HCT116 (cell line): Measurements from ENCODE around the gene HAPLN1. TPM values are rescaled to one million over a fixed set of nuclear protein-coding genes. Genes with fewer than 3 reads are reported as not detected.

Experiments
- ATAC-seq: fragments of 200-7000 bp; cut with Tn5 transposase; 2 replicates; pipeline ENCODE4 v1.9.1; 2020; ENCODE audit warnings: mild to moderate bottlenecking, moderate library complexity
- BruUV-seq: library from RNA; stranded (reverse); fragments of 400-500 nt; replicated peaks from 2 replicates; lab custom pipeline; 2021; lab: Mats Ljungman, UMichigan
- CTCF ChIA-PET: fragments of 300-600 bp; sonication (Branson Sonifier 250); formaldehyde crosslinking; loops from one replicate; lab custom pipeline; 2021; ENCODE audit warnings: antibody characterized with exemption; lab: Charles Lee
- POLR2A ChIA-PET: fragments of 300-600, 350-600 bp; sonication (Branson Sonifier 250); formaldehyde crosslinking; loops from one replicate; lab custom pipeline; 2021; ENCODE audit warnings: antibody characterized with exemption; lab: Charles Lee
- RAD21 ChIA-PET, 2 experiments: fragments of 300-600 bp; sonication (Branson Sonifier 250); formaldehyde crosslinking; loops; one replicate each; lab custom pipeline; 2023; ENCODE audit warnings: low total read pairs in 2 of 2; ENCODE audit not compliant: uncharacterized antibody in 2 of 2, unreplicated experiment in 2 of 2, low non-redundant PET in 1 of 2; lab: Charles Lee
- DNase-seq: peaks from one replicate; pipeline ENCODE4 v3.0.0-alpha.2; 2010; ENCODE audit warnings: low read depth, low spot score
- H2AFZ ChIP-seq: fragments of 200-600 bp; shearing (Covaris generic), sonication (generic); 2 replicates; pipeline ENCODE4 v1.6.1; 2017; ENCODE audit warnings: low read depth, mixed run types, mixed read lengths, antibody characterized with exemption, low read length; ENCODE audit not compliant: poor library complexity, severe bottlenecking
- H3K27ac ChIP-seq: 2 replicates; pipeline ENCODE4 v1.5.1; 2012; ENCODE audit warnings: low read depth, low read length
- H3K27me3 ChIP-seq: fragments of 200-600 bp; sonication (generic); 2 replicates; pipeline ENCODE4 v1.6.1; 2016; ENCODE audit warnings: mixed run types, low read length, mixed read lengths; ENCODE audit not compliant: insufficient read depth
- H3K36me3 ChIP-seq, 2 experiments: fragments of 200-500 bp in 1 of 2; fragments of 200-600 bp in 1 of 2; sonication (Bioruptor generic) in 1 of 2; sonication (generic) in 1 of 2; 2 replicates each; pipeline versions ENCODE4 v1.5.1 to v1.6.1; 2014 to 2016; ENCODE audit warnings: low read length in 2 of 2, inconsistent platforms in 1 of 2, mixed read lengths in 1 of 2, mixed run types in 1 of 2; ENCODE audit not compliant: insufficient read depth in 2 of 2, control insufficient read depth in 1 of 2
- H3K4me1 ChIP-seq, 2 experiments: fragments of 200-600 bp in 1 of 2; sonication (generic) in 1 of 2; 2 replicates each; pipeline versions ENCODE4 v1.5.1 to v1.6.1; 2012 to 2017; ENCODE audit warnings: low read length in 2 of 2, inconsistent platforms in 1 of 2, mild to moderate bottlenecking in 1 of 2, mixed read lengths in 1 of 2, mixed run types in 1 of 2, moderate library complexity in 1 of 2; ENCODE audit not compliant: insufficient read depth in 2 of 2, control insufficient read depth in 1 of 2
- H3K4me2 ChIP-seq: fragments of 200-600 bp; sonication (generic); 2 replicates; pipeline ENCODE4 v1.6.1; 2017; ENCODE audit warnings: mixed run types, low read length, mixed read lengths
- H3K4me3 ChIP-seq, 2 experiments: fragments of 200-600 bp in 1 of 2; sonication (generic) in 1 of 2; replicated peaks in 1 of 2; 2 replicates each; pipeline ENCODE4 v1.5.1; 2011 to 2016; ENCODE audit warnings: low read length in 2 of 2, control low read depth in 1 of 2, low read depth in 1 of 2, mild to moderate bottlenecking in 1 of 2, mixed read lengths in 1 of 2, mixed run types in 1 of 2
- H3K79me2 ChIP-seq: fragments of 200-600 bp; sonication (generic); 2 replicates; pipeline ENCODE4 v1.6.1; 2017; ENCODE audit warnings: mild to moderate bottlenecking, mixed run types, low read length, moderate library complexity, mixed read lengths; ENCODE audit not compliant: insufficient read depth
- H3K9ac ChIP-seq: fragments of 200-600 bp; sonication (generic); 2 replicates; pipeline ENCODE4 v1.6.1; 2016; ENCODE audit warnings: low read length, mixed read lengths
- H3K9me2 ChIP-seq: fragments of 200-600 bp; sonication (generic), shearing (Covaris generic); 2 replicates; pipeline ENCODE4 v1.6.1; 2017; ENCODE audit warnings: mixed run types, mild to moderate bottlenecking, moderate library complexity; ENCODE audit not compliant: insufficient read depth
- H3K9me3 ChIP-seq, 2 experiments: fragments of 200-500 bp in 1 of 2; fragments of 200-600 bp in 1 of 2; sonication (Bioruptor generic) in 1 of 2; sonication (generic) in 1 of 2; 2 replicates each; pipeline ENCODE4 v1.6.1; 2014 to 2017; ENCODE audit warnings: low read length in 2 of 2, mixed read lengths in 2 of 2, inconsistent platforms in 1 of 2, low read depth in 1 of 2, mild to moderate bottlenecking in 1 of 2, mixed run types in 1 of 2, moderate library complexity in 1 of 2; ENCODE audit not compliant: control insufficient read depth in 1 of 2, insufficient read depth in 1 of 2
- H4K20me1 ChIP-seq: fragments of 200-600 bp; sonication (generic), shearing (Covaris generic); 2 replicates; pipeline ENCODE4 v1.6.1; 2017; ENCODE audit warnings: mixed run types, mild to moderate bottlenecking, moderate library complexity; ENCODE audit not compliant: insufficient read depth
- CBX3 ChIP-seq: IDR thresholded peaks from 2 replicates; pipeline ENCODE4 v1.6.1; 2012; ENCODE audit warnings: low read depth
- EGR1 ChIP-seq: IDR thresholded peaks from 2 replicates; pipeline ENCODE4 v1.6.1; 2012; ENCODE audit warnings: low read depth
- EZH2 ChIP-seq: fragments of 200-600 bp; sonication (generic); IDR thresholded peaks from 2 replicates; pipeline ENCODE4 v1.6.1; 2017; ENCODE audit warnings: antibody characterized with exemption, mixed run types
- EZH2phosphoT487 ChIP-seq: fragments of 200-600 bp; IDR thresholded peaks from 2 replicates; pipeline ENCODE4 v1.6.1; 2018; ENCODE audit warnings: antibody characterized with exemption, borderline replicate concordance
- FOSL1 ChIP-seq: IDR thresholded peaks from 2 replicates; pipeline ENCODE4 v1.6.1; 2012; ENCODE audit warnings: low read depth
- JUND ChIP-seq: IDR thresholded peaks from 2 replicates; pipeline ENCODE4 v1.6.1; 2012
- POLR2A ChIP-seq: IDR thresholded peaks from 2 replicates; pipeline ENCODE4 v1.7.0; 2011; ENCODE audit warnings: borderline replicate concordance; ENCODE audit not compliant: insufficient read depth, insufficient read length; ENCODE audit errors: extremely low read depth
- RAD21 ChIP-seq: IDR thresholded peaks from 2 replicates; pipeline ENCODE4 v1.6.1; 2012; ENCODE audit warnings: low read depth, mild to moderate bottlenecking
- SIN3A ChIP-seq: IDR thresholded peaks from 2 replicates; pipeline ENCODE4 v1.6.1; 2012; ENCODE audit warnings: low read depth
- ZFX ChIP-seq: fragments of 450-650 bp; IDR thresholded peaks from 2 replicates; pipeline ENCODE4 v1.6.1; 2017
- ZNF274 ChIP-seq: fragments of 200-500 bp; sonication (Bioruptor generic); IDR thresholded peaks from 2 replicates; pipeline ENCODE4 v1.6.1; 2014; ENCODE audit warnings: mild to moderate bottlenecking, low read depth, low read length, inconsistent platforms
- intact Hi-C: fragments of 100-400 bp; cut with micrococcal nuclease; formaldehyde crosslinking; loops from 2 replicates; pipeline ENCODE4 v1.10.0; 2022
- total RNA-seq: library from RNA; stranded (reverse); gene quantifications from one replicate; pipeline ENCODE4 v1.2.1, GENCODE V29; 2021; ENCODE audit not compliant: unreplicated experiment
- TF ChIP-seq, protein P1 (sequence below): IDR thresholded peaks from 2 replicates; pipeline ENCODE4 v1.6.1; 2012
- TF ChIP-seq, protein P2 (sequence below): IDR thresholded peaks from 2 replicates; pipeline ENCODE4 v1.6.1; 2012; ENCODE audit warnings: low read depth
- TF ChIP-seq, protein P3 (sequence below), 3 experiments: fragments of 200-600 bp in 1 of 3; sonication (generic) in 1 of 3; IDR thresholded peaks in 2 of 3; conservative IDR thresholded peaks in 1 of 3; 2 replicates each; pipeline ENCODE4 v1.5.1; 2012 to 2017; ENCODE audit warnings: low read depth in 2 of 3, low read length in 2 of 3, antibody characterized with exemption in 1 of 3, borderline replicate concordance in 1 of 3, control low read depth in 1 of 3, mild to moderate bottlenecking in 1 of 3, mixed read lengths in 1 of 3, mixed run types in 1 of 3, moderate library complexity in 1 of 3; ENCODE audit not compliant: insufficient read depth in 1 of 3

Gene HAPLN1
- total RNA-seq, 1 experiment from 2014 or later = 0.05 TPM

DNA sequence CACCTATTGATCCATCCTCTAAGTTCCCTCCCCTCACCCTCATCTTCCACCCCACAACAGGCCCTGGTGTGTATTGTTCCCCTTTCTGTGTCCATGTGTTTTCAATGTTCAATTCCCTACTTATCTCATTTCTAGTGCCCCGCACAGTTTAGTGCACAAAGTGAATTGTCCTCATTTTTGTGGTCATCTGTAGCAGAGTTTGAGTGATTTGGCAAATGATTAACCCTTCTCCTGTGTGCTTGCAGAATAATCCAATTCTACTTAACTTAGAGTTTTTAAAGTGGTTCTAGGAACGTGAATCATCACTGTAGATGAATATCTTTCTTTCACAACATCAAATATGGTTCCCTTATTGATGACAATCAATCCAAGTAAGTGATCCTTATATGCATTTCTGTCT is 6.3 kb upstream of the HAPLN1 start:
- H3K4me2 ChIP-seq = no peak overlapping the region
- RAD21 ChIA-PET = no interaction called here
- no peaks in the 10 kb centered on the region for H3K9me2 ChIP-seq
- H3K9ac ChIP-seq = no peak overlapping the region
- no peak overlapping the region for H2AFZ ChIP-seq
- CTCF ChIA-PET = no interaction called here
- TF ChIP-seq ZFX (no peak), RAD21 (no peak), FOSL1 (no peak), SIN3A (no peak), POLR2A (no peak), ZNF274 (no peak), JUND (no peak)
- TF ChIP-seq, protein P1, sequence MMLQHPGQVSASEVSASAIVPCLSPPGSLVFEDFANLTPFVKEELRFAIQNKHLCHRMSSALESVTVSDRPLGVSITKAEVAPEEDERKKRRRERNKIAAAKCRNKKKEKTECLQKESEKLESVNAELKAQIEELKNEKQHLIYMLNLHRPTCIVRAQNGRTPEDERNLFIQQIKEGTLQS = no peak
- ATAC-seq (no peak), DNase-seq (no peak)
- peaks cover 11 to 19% of the 10 kb centered on the region in 2 experiments; a peak in 3 of 4 replicates for H3K4me1 ChIP-seq
- no TSS peak for BruUV-seq
- POLR2A ChIA-PET = no interaction called here
- no peaks in the 10 kb centered on the region for H3K27me3 ChIP-seq
- intact Hi-C loops = no loop called here
- no peaks in the 10 kb centered on the region for H4K20me1 ChIP-seq
- no peaks in the 10 kb centered on the region for H3K9me3 ChIP-seq
- no peaks in the 10 kb centered on the region for H3K79me2 ChIP-seq
- H3K4me3 ChIP-seq = no peak overlapping the region
- no peaks in the 10 kb centered on the region for H3K36me3 ChIP-seq
- H3K27ac ChIP-seq = no peak overlapping the region

DNA sequence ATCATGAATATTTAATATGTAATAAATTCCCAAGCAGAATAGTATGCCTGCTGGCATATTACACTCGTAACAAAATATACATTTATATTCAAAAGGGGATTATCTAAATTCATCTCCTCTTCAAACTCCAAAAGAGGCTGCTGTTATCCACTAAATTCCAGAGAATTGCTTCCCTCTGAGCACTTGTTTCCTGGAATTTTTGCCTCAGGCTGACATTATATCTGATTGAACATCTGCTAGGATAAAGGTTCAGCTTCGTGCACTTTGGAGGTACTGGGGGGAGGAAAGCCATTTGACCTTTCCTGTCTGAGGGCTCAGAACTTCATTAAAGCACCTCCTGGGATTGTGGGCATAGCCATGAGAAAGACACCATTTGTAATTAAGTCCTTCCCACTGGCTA is 4.3 kb upstream of the HAPLN1 start:
- Histone ChIP-seq H3K27me3 (no peaks in the 10 kb centered on the region), H3K4me2 (no peak overlapping the region), H3K36me3 (no peaks in the 10 kb centered on the region), H3K4me1 (peaks cover 11 to 26% of the 10 kb centered on the region in 2 experiments; a peak in 3 of 4 replicates), H3K27ac (no peak overlapping the region), H3K79me2 (no peaks in the 10 kb centered on the region), H3K9ac (no peak overlapping the region), H4K20me1 (no peaks in the 10 kb centered on the region), H3K9me2 (no peaks in the 10 kb centered on the region), H2AFZ (peak overlapping the region; percentile 37), H3K9me3 (no peaks in the 10 kb centered on the region), H3K4me3 (no peak overlapping the region)
- CTCF ChIA-PET = interaction anchor here (2.0 kb wide), 1 partner anchor 13 kb away, joined by 6 read pairs; no protein-coding TSS in a partner anchor
- POLR2A ChIA-PET = no interaction called here
- intact Hi-C loops = no loop called here
- RAD21 ChIA-PET = no interaction called here
- no peak for ATAC-seq
- BruUV-seq = no TSS peak
- no peak for DNase-seq
- TF ChIP-seq EZH2phosphoT487 (no peak), POLR2A (no peak), EGR1 (no peak), EZH2 (no peak), CBX3 (no peak)
- TF ChIP-seq, protein P2, sequence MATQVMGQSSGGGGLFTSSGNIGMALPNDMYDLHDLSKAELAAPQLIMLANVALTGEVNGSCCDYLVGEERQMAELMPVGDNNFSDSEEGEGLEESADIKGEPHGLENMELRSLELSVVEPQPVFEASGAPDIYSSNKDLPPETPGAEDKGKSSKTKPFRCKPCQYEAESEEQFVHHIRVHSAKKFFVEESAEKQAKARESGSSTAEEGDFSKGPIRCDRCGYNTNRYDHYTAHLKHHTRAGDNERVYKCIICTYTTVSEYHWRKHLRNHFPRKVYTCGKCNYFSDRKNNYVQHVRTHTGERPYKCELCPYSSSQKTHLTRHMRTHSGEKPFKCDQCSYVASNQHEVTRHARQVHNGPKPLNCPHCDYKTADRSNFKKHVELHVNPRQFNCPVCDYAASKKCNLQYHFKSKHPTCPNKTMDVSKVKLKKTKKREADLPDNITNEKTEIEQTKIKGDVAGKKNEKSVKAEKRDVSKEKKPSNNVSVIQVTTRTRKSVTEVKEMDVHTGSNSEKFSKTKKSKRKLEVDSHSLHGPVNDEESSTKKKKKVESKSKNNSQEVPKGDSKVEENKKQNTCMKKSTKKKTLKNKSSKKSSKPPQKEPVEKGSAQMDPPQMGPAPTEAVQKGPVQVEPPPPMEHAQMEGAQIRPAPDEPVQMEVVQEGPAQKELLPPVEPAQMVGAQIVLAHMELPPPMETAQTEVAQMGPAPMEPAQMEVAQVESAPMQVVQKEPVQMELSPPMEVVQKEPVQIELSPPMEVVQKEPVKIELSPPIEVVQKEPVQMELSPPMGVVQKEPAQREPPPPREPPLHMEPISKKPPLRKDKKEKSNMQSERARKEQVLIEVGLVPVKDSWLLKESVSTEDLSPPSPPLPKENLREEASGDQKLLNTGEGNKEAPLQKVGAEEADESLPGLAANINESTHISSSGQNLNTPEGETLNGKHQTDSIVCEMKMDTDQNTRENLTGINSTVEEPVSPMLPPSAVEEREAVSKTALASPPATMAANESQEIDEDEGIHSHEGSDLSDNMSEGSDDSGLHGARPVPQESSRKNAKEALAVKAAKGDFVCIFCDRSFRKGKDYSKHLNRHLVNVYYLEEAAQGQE = no peak
- TF ChIP-seq, protein P3, sequence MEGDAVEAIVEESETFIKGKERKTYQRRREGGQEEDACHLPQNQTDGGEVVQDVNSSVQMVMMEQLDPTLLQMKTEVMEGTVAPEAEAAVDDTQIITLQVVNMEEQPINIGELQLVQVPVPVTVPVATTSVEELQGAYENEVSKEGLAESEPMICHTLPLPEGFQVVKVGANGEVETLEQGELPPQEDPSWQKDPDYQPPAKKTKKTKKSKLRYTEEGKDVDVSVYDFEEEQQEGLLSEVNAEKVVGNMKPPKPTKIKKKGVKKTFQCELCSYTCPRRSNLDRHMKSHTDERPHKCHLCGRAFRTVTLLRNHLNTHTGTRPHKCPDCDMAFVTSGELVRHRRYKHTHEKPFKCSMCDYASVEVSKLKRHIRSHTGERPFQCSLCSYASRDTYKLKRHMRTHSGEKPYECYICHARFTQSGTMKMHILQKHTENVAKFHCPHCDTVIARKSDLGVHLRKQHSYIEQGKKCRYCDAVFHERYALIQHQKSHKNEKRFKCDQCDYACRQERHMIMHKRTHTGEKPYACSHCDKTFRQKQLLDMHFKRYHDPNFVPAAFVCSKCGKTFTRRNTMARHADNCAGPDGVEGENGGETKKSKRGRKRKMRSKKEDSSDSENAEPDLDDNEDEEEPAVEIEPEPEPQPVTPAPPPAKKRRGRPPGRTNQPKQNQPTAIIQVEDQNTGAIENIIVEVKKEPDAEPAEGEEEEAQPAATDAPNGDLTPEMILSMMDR (IDR thresholded peaks at IDR 0.05 in 2 of 3, conservative IDR thresholded peaks at IDR 0.05 in 1 of 3; ENCODE audit: borderline replicate concordance in 1 of 3, insufficient read depth in 1 of 3, low read depth in 2 of 3, low read length in 2 of 3) = no peak
